ENCODE results near the gene VCY. TPM values are rescaled to one million over a fixed set of nuclear protein-coding genes. Genes with fewer than 3 reads are reported as not detected.

Gene VCY
- polyA plus RNA-seq, 1 donor (not counting 4 experiments of a cell fraction or from before 2014, with no cell fraction given) = not detected

Other genes starting within 250 kb of the VCY start
- gene VCY1B, start 69.8 kb upstream of the VCY start, polyA plus RNA-seq = not detected in 3 replicates

Measured in keratinocyte (primary cell).